OCI-LY1 (cell line): ENCODE results near the gene COL26A1.
"Not testable (repeated sequence)": the region's sequence is repeated elsewhere in the genome, so short reads cannot be mapped to it uniquely, and the experiment has no call there.

Experiments used
- H2AFZ ChIP-seq: fragments of 200-600 bp; sonication (generic), shearing (Covaris generic); 2 replicates; pipeline ENCODE4 v1.6.0; 2014; ENCODE audit warnings: antibody characterized with exemption, mild to moderate bottlenecking, low read length
- H3F3A ChIP-seq: fragments of 200-600 bp; sonication (generic), shearing (Covaris generic); 2 replicates; pipeline ENCODE4 v1.6.0; 2014; ENCODE audit warnings: mild to moderate bottlenecking, antibody characterized with exemption, low read length, moderate library complexity; ENCODE audit not compliant: insufficient read depth
- H3K27ac ChIP-seq: fragments of 200-600 bp; sonication (generic); 2 replicates; pipeline ENCODE4 v1.5.1; 2014; ENCODE audit warnings: low read length, mixed run types, mild to moderate bottlenecking, low read depth; ENCODE audit not compliant: poor library complexity, severe bottlenecking
- H3K27me3 ChIP-seq: fragments of 200-600 bp; sonication (generic); 2 replicates; pipeline ENCODE4 v1.6.0; 2014; ENCODE audit warnings: antibody characterized with exemption, mild to moderate bottlenecking, low read length, moderate library complexity; ENCODE audit not compliant: insufficient read depth
- H3K36me3 ChIP-seq: fragments of 200-600 bp; sonication (generic); 2 replicates; pipeline ENCODE4 v1.6.1; 2014; ENCODE audit warnings: mild to moderate bottlenecking, antibody characterized with exemption, low read length, moderate library complexity, mixed read lengths; ENCODE audit not compliant: insufficient read depth
- H3K4me1 ChIP-seq: fragments of 200-600 bp; sonication (generic); 2 replicates; pipeline ENCODE4 v1.5.1; 2014; ENCODE audit warnings: mild to moderate bottlenecking, low read length, moderate library complexity; ENCODE audit not compliant: insufficient read depth, severe bottlenecking
- H3K4me2 ChIP-seq: fragments of 200-600 bp; sonication (generic), shearing (Covaris generic); 2 replicates; pipeline ENCODE4 v1.6.1; 2014; ENCODE audit warnings: low read length
- H3K4me3 ChIP-seq: fragments of 200-600 bp; sonication (generic); 2 replicates; pipeline ENCODE4 v1.5.1; 2014; ENCODE audit warnings: low read length, low read depth, mild to moderate bottlenecking, mixed read lengths; ENCODE audit not compliant: poor library complexity, severe bottlenecking
- H3K79me2 ChIP-seq: fragments of 200-600 bp; shearing (Covaris generic); 2 replicates; pipeline ENCODE4 v1.6.1; 2016; ENCODE audit warnings: mixed run types, low read length, mixed read lengths; ENCODE audit not compliant: insufficient read depth
- H3K9ac ChIP-seq: fragments of 200-600 bp; sonication (generic), shearing (Covaris generic); 2 replicates; pipeline ENCODE4 v1.6.1; 2014; ENCODE audit warnings: mild to moderate bottlenecking, low read length, mixed read lengths
- H3K9me2 ChIP-seq: fragments of 200-600 bp; sonication (generic), shearing (Covaris generic); 2 replicates; pipeline ENCODE4 v1.6.1; 2014; ENCODE audit warnings: low read depth, mild to moderate bottlenecking, low read length, mixed read lengths
- H3K9me3 ChIP-seq: fragments of 200-600 bp; shearing (Covaris generic); 2 replicates; pipeline ENCODE4 v1.6.1; 2014; ENCODE audit warnings: low read length, mixed read lengths
- H4K20me1 ChIP-seq: fragments of 200-600 bp; sonication (generic), shearing (Covaris generic); 2 replicates; pipeline ENCODE4 v1.6.0; 2016; ENCODE audit warnings: mild to moderate bottlenecking, low read length; ENCODE audit not compliant: insufficient read depth
- CTCF ChIP-seq: fragments of 200-600 bp; sonication (generic), shearing (Covaris generic); IDR thresholded peaks from 2 replicates; pipeline ENCODE4 v1.5.1; 2017; ENCODE audit warnings: mild to moderate bottlenecking, antibody characterized with exemption, low read length, moderate library complexity, mixed read lengths
- EZH2 ChIP-seq: fragments of 200-600 bp; sonication (generic), shearing (Covaris generic); IDR thresholded peaks from 2 replicates; pipeline ENCODE4 v1.8.0; 2017; ENCODE audit warnings: borderline replicate concordance, mixed run types, mild to moderate bottlenecking, antibody characterized with exemption, low read length, moderate library complexity, mixed read lengths

The COL26A1 gene

GRCh38 chr7:101496017-101496416, 133.3 kb downstream of the COL26A1 start:
- H3K27me3 ChIP-seq: peaks cover 11% of the 10 kb centered on the region; the same call in 1 of the 2 replicates
- H3F3A ChIP-seq: no peaks in the 10 kb centered on the region
- no peak overlapping the region for H3K27ac ChIP-seq
- H3K9me3 ChIP-seq: no peaks in the 10 kb centered on the region
- no peaks in the 10 kb centered on the region for H3K4me1 ChIP-seq
- no peak overlapping the region for H3K4me3 ChIP-seq
- no peak overlapping the region for H3K9ac ChIP-seq
- H2AFZ ChIP-seq: no peak overlapping the region
- no peaks in the 10 kb centered on the region for H3K36me3 ChIP-seq
- no peaks in the 10 kb centered on the region for H3K79me2 ChIP-seq
- H4K20me1 ChIP-seq: no peaks in the 10 kb centered on the region
- H3K9me2 ChIP-seq: no peaks in the 10 kb centered on the region
- TF ChIP-seq EZH2 (no peak), CTCF (no peak)
- H3K4me2 ChIP-seq: no peak overlapping the region

- no peaks in the 10 kb centered on the region for H4K20me1 ChIP-seq
- no peak overlapping the region for H2AFZ ChIP-seq
- no peak overlapping the region for H3K4me2 ChIP-seq
- no peaks in the 10 kb centered on the region for H3K9me2 ChIP-seq
- H3K27me3 ChIP-seq: peaks cover 3% of the 10 kb centered on the region; the same call in 1 of the 2 replicates
- H3K79me2 ChIP-seq: no peaks in the 10 kb centered on the region
- no peak overlapping the region for H3K9ac ChIP-seq
- H3K4me3 ChIP-seq: no peak overlapping the region
- H3K4me1 ChIP-seq: no peaks in the 10 kb centered on the region
- TF ChIP-seq CTCF (no peak), EZH2 (no peak)
- H3K36me3 ChIP-seq: no peaks in the 10 kb centered on the region
- H3F3A ChIP-seq: no peaks in the 10 kb centered on the region
- H3K9me3 ChIP-seq: no peaks in the 10 kb centered on the region
- no peak overlapping the region for H3K27ac ChIP-seq
These were observed 138.7 kb downstream of the COL26A1 start for GRCh38 chr7:101501351-101501750.

GRCh38 chr7:101502466-101503098, 139.9 kb downstream of the COL26A1 start:
- Histone ChIP-seq H3K27me3 (no peaks in the 10 kb centered on the region; the same call in 1 of the 2 replicates), H3K9me2 (no peaks in the 10 kb centered on the region), H4K20me1 (no peaks in the 10 kb centered on the region), H3F3A (no peaks in the 10 kb centered on the region), H3K4me1 (no peaks in the 10 kb centered on the region), H3K9me3 (no peaks in the 10 kb centered on the region), H3K4me3 (no peak overlapping the region), H3K4me2 (no peak overlapping the region), H3K27ac (no peak overlapping the region), H3K79me2 (no peaks in the 10 kb centered on the region), H3K36me3 (no peaks in the 10 kb centered on the region), H2AFZ (no peak overlapping the region), H3K9ac (no peak overlapping the region)
- TF ChIP-seq EZH2 (no peak), CTCF (no peak)

- H3K4me3 ChIP-seq, H3K9me3 ChIP-seq, H3K36me3 ChIP-seq, H3F3A ChIP-seq, H3K27ac ChIP-seq, H3K9me2 ChIP-seq, H3K9ac ChIP-seq, H2AFZ ChIP-seq, H4K20me1 ChIP-seq, H3K79me2 ChIP-seq, H3K4me2 ChIP-seq, H3K4me1 ChIP-seq: not testable (repeated sequence)
- peaks cover 10% of the 10 kb centered on the region; the same call in 1 of the 2 replicates for H3K27me3 ChIP-seq
These were observed 142.8 kb downstream of the COL26A1 start for GRCh38 chr7:101505510-101505909.
